ENCODE measurements around the gene BICC1. TPM values are rescaled to one million over a fixed set of nuclear protein-coding genes. Genes with fewer than 3 reads are reported as not detected.

The BICC1 gene
- total RNA-seq, 1 donor from 2014 or later, result 2.4 TPM

DNA sequence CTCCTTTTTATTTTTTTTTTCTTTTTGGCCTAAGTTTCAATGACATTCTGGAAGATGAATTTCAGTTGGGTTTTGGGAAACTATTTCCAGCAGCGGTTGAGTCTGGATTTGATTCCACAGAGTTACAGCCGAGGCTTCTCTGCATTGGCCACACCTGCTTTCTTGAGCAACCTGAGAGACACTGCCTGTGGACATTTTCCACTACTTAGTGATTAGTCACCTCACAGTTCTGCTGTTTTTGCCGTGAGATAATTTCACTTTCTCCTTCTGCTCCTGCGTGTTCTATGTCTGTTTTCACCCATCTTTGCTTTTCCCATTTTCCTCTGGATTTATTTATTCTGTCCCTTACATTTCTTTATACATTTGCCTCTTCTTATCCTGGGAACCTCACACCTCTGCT is 243.0 kb downstream of the BICC1 start:
- Mint-ChIP-seq H3K27me3 (ENCODE audit: low read depth) (no peaks in the 10 kb centered on the region), H3K27ac (ENCODE audit: unreplicated experiment) (no peak overlapping the region), H3K4me1 (peaks cover 3% of the 10 kb centered on the region), H3K9me3 (no peaks in the 10 kb centered on the region), H3K4me3 (no peak overlapping the region), H3K36me3 (ENCODE audit: low read depth) (no peaks in the 10 kb centered on the region)
- TF ChIP-seq, protein P1, sequence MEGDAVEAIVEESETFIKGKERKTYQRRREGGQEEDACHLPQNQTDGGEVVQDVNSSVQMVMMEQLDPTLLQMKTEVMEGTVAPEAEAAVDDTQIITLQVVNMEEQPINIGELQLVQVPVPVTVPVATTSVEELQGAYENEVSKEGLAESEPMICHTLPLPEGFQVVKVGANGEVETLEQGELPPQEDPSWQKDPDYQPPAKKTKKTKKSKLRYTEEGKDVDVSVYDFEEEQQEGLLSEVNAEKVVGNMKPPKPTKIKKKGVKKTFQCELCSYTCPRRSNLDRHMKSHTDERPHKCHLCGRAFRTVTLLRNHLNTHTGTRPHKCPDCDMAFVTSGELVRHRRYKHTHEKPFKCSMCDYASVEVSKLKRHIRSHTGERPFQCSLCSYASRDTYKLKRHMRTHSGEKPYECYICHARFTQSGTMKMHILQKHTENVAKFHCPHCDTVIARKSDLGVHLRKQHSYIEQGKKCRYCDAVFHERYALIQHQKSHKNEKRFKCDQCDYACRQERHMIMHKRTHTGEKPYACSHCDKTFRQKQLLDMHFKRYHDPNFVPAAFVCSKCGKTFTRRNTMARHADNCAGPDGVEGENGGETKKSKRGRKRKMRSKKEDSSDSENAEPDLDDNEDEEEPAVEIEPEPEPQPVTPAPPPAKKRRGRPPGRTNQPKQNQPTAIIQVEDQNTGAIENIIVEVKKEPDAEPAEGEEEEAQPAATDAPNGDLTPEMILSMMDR (conservative IDR thresholded peaks at IDR 0.05), result no peak
- DNase-seq (ENCODE audit: low read depth, low spot score), result no peak

DNA sequence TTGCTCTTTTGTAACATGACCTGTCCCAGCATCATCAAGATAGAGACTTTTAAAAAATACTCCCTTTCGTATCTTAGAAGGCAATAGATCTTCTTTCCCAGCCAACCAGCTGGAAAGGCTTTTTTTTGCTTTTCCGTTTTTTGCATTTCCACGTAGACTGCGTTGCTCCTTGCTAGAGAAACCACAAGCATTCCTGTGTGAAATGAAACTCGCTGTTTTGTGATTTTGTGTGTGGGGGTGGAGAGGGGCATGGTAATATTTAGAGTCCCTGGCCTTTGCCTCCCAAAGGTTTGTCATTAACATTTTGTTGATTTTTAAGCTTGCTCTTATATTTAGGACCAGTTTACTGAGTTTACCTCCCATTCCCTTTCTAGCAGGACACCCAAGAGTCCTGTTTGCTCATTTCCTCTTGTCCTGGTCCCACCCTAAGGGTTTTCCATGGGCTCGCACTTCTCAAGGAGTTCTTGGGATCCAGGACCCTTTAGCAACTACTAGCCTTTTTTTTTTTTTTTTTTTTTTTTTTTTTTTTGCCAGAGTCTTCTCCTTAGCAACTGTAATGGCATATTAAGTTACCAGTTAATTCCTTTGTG is 243.6 kb downstream of the BICC1 start:
- no peak for DNase-seq (ENCODE audit: low read depth, low spot score)
- no peaks in the 10 kb centered on the region for H3K36me3 Mint-ChIP-seq (ENCODE audit: low read depth)
- no peak overlapping the region for H3K4me3 Mint-ChIP-seq
- H3K4me1 Mint-ChIP-seq, result peaks cover 3% of the 10 kb centered on the region
- no peak overlapping the region for H3K27ac Mint-ChIP-seq (ENCODE audit: unreplicated experiment)
- no peaks in the 10 kb centered on the region for H3K9me3 Mint-ChIP-seq
- H3K27me3 Mint-ChIP-seq (ENCODE audit: low read depth), result no peaks in the 10 kb centered on the region
- TF ChIP-seq, protein P1 (conservative IDR thresholded peaks at IDR 0.05), result no peak

- Mint-ChIP-seq H3K27me3 (ENCODE audit: low read depth) (no peaks in the 10 kb centered on the region), H3K9me3 (no peaks in the 10 kb centered on the region), H3K4me1 (peaks cover 3% of the 10 kb centered on the region), H3K36me3 (ENCODE audit: low read depth) (no peaks in the 10 kb centered on the region), H3K27ac (ENCODE audit: unreplicated experiment) (no peak overlapping the region), H3K4me3 (no peak overlapping the region)
- DNase-seq (ENCODE audit: low read depth, low spot score), result no peak
- TF ChIP-seq, protein P1 (conservative IDR thresholded peaks at IDR 0.05), result no peak
These were observed 244.8 kb downstream of the BICC1 start for GRCh38 chr10:58757352-58758065.

DNA sequence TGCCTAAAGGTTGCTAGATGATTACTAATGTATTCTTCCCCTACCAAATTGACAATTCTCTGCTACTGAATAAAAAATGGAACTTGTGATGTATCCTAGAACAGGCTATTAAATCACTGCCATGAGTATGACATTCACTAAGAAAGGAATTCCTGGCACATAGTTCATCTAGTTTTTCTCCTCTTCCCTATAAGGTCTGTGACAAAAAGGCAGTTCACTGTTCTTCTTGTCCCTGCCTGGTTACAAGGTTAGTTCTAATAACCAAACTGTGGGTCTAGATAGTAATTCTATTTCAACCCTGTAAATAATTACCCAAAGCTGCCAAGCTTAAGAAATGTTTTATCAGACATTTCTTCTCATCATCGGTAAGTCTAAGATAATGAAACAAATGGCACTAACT is 245.6 kb downstream of the BICC1 start:
- H3K9me3 Mint-ChIP-seq, result no peaks in the 10 kb centered on the region
- H3K27ac Mint-ChIP-seq (ENCODE audit: unreplicated experiment), result no peak overlapping the region
- no peaks in the 10 kb centered on the region for H3K27me3 Mint-ChIP-seq (ENCODE audit: low read depth)
- peaks cover 3% of the 10 kb centered on the region for H3K4me1 Mint-ChIP-seq
- TF ChIP-seq, protein P1 (conservative IDR thresholded peaks at IDR 0.05), result no peak
- no peak overlapping the region for H3K4me3 Mint-ChIP-seq
- DNase-seq (ENCODE audit: low read depth, low spot score), result no peak
- H3K36me3 Mint-ChIP-seq (ENCODE audit: low read depth), result no peaks in the 10 kb centered on the region

GRCh38 chr10:58764087-58764747 is 251.5 kb downstream of the BICC1 start:
- no peak for DNase-seq (ENCODE audit: low read depth, low spot score)
- Mint-ChIP-seq H3K4me1 (no peaks in the 10 kb centered on the region), H3K27ac (ENCODE audit: unreplicated experiment) (no peak overlapping the region), H3K9me3 (peaks cover 8% of the 10 kb centered on the region), H3K36me3 (ENCODE audit: low read depth) (no peaks in the 10 kb centered on the region), H3K27me3 (ENCODE audit: low read depth) (no peaks in the 10 kb centered on the region), H3K4me3 (no peak overlapping the region)
- TF ChIP-seq, protein P1 (conservative IDR thresholded peaks at IDR 0.05), result no peak

Measured in neural crest cell (in vitro differentiated cells).